Measurements from ENCODE around the gene RGS1. TPM values are rescaled to one million over a fixed set of nuclear protein-coding genes. Genes with fewer than 3 reads are reported as not detected.
A peak's percentile ranks its signal among the peaks of the same experiment; 100 is the strongest.

The RGS1 gene
- total and polyA plus RNA-seq, 2 of the 4 experiments (the other 2 are of a cell fraction) = not detected

DNA sequence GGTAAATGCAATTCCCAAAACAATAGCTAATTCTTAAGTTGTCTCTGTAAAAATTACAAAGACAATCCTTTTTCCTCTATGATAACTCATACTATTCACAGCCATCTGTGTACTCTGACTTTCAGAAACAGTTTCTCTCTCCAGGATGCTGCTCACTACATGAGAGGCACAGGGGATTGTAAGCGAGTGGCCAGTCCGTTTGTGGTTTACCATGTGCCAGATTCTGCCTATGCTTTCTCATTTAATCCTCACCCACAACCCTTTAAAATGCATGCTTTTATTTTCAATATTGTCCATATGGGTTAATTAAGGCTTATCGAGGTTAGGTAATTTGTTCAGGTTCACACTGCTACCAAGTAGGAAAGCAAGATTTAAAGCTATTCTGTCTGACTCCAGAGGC lies 23.0 kb downstream of the RGS1 start:
- H2BK20ac ChIP-seq (ENCODE audit: low read depth, low read length) = no peak overlapping the region
- CTCF ChIA-PET = no interaction called here
- in situ Hi-C loops (cut with MboI; ENCODE audit: low sequenced_read_pairs) = no loop called here
- H4K20me1 ChIP-seq (ENCODE audit: insufficient read depth, low read length) = no peaks in the 10 kb centered on the region
- POLR2A ChIA-PET (ENCODE audit: unreplicated experiment) = no interaction called here
- 100% methylated on average over 1 of the region's 3 CpGs; no CpG with 5 or more reads in 1 of the 2 experiments for WGBS, 2 experiments (ENCODE audit: extremely low coverage in 2 of 2, insufficient read length in 1 of 2)
- no peak for TF ChIP-seq RCOR1 (IDR thresholded peaks at IDR 0.05; ENCODE audit: insufficient replicate concordance, low read length)
- H2BK120ac ChIP-seq (ENCODE audit: low read depth, low read length) = no peak overlapping the region
- no peaks in the 10 kb centered on the region for H3K27me3 ChIP-seq (ENCODE audit: control insufficient read depth, insufficient read depth, low read length)
- no peak overlapping the region for H3K4me2 ChIP-seq (ENCODE audit: low read depth, low read length)
- dilution Hi-C loops (cut with HindIII; ENCODE audit: low sequenced_read_pairs, unreplicated experiment) = no loop called here
- BruUV-seq (replicated peaks) = no TSS peak
- H3K4me3 ChIP-seq (ENCODE audit: insufficient read depth, low read depth, low read length) = no peak overlapping the region
- intact Hi-C loops (cut with micrococcal nuclease) = no loop called here
- H2BK5ac ChIP-seq (ENCODE audit: low read depth, low read length, poor library complexity, severe bottlenecking) = no peak overlapping the region
- no peak overlapping the region for H3K9ac ChIP-seq (ENCODE audit: low read depth, low read length)
- no peaks in the 10 kb centered on the region for H3K4me1 ChIP-seq (ENCODE audit: control insufficient read depth, insufficient read depth, low read length)
- no peaks in the 10 kb centered on the region for H3K36me3 ChIP-seq (ENCODE audit: control insufficient read depth, insufficient read depth, low read length)
- H2BK15ac ChIP-seq (ENCODE audit: low read depth, low read length) = no peak overlapping the region
- no peak overlapping the region for H3K56ac ChIP-seq (ENCODE audit: extremely low read depth, insufficient read depth, low read length)
- ATAC-seq (ENCODE audit: low read depth) = no peak
- H4K5ac ChIP-seq (ENCODE audit: low read depth, low read length) = no peak overlapping the region
- DNase-seq = no peak
- H4K91ac ChIP-seq (ENCODE audit: insufficient read depth, low read depth, low read length) = no peak overlapping the region
- no peak overlapping the region for H3K14ac ChIP-seq (replicated peaks; ENCODE audit: low read depth, low read length)
- no peak overlapping the region for H4K8ac ChIP-seq (ENCODE audit: low read depth in 2 of 2, low read length in 2 of 2)
- H2AK5ac ChIP-seq (ENCODE audit: low read depth, low read length) = peak overlapping the region; percentile 70; the same call in 1 of the 2 replicates
- no peak overlapping the region for H3K4ac ChIP-seq (ENCODE audit: low read depth, low read length)
- no peaks in the 10 kb centered on the region for H3K79me1 ChIP-seq (ENCODE audit: low read depth in 1 of 2, low read length in 2 of 2)
- no peaks in the 10 kb centered on the region for H3K9me3 ChIP-seq (ENCODE audit: control insufficient read depth, insufficient read depth, low read length)
- H2AFZ ChIP-seq (replicated peaks; ENCODE audit: low read length, poor library complexity) = no peak overlapping the region
- no peak overlapping the region for H3K27ac ChIP-seq (ENCODE audit: insufficient read depth, low read length)
- H3K23ac ChIP-seq (ENCODE audit: low read depth, low read length) = no peak overlapping the region
- no peak overlapping the region for H3K18ac ChIP-seq (ENCODE audit: low read depth, low read length)
- H2AK9ac ChIP-seq (replicated peaks; ENCODE audit: low read depth, low read length, poor library complexity) = no peak overlapping the region
- H3K9me1 ChIP-seq (ENCODE audit: insufficient read depth, low read length) = no peaks in the 10 kb centered on the region
